Mucosa of descending colon (tissue), 3 donors: ENCODE data around the gene RBP7. TPM values are rescaled to one million over a fixed set of nuclear protein-coding genes. Genes with fewer than 3 reads are reported as not detected.
A peak's percentile ranks its signal among the peaks of the same experiment; 100 is the strongest.

Source experiments
- ATAC-seq: fragments of 200-7000 bp; cut with Tn5 transposase; one replicate; pipeline ENCODE4 v1.9.1; 2020; ENCODE audit warnings: mild to moderate bottlenecking, moderate library complexity
- DNase-seq, 3 donors: peaks; one replicate each; pipeline ENCODE4 v3.0.0-alpha.2; 2020
- H3K36me3 ChIP-seq: fragments of 200-600 bp; one replicate; pipeline ENCODE4 v1.8.0; 2021; ENCODE audit warnings: low read depth, mild to moderate bottlenecking
- H3K4me1 ChIP-seq: fragments of 200-600 bp; one replicate; pipeline ENCODE4 v1.8.0; 2021; ENCODE audit warnings: low read depth, mild to moderate bottlenecking
- H3K4me3 ChIP-seq: fragments of 200-600 bp; one replicate; pipeline ENCODE4 v1.8.0; 2021; ENCODE audit warnings: mild to moderate bottlenecking
- H3K9me3 ChIP-seq: fragments of 200-600 bp; one replicate; pipeline ENCODE4 v1.8.0; 2021; ENCODE audit warnings: mild to moderate bottlenecking
- intact Hi-C, 2 donors: fragments of 100-400 bp; cut with DNase I in 1 of 2; cut with micrococcal nuclease in 1 of 2; formaldehyde crosslinking; loops; one replicate each; pipeline versions ENCODE4 v1.11.0 to v1.11.1; 2022; cut with DNase I, micrococcal nuclease
- total RNA-seq, 3 donors: library from RNA; stranded (reverse); fragmentation: NEBNext Ultra II Directional in 2 of 3; extraction: Animal tissue kit (Norgen Biotek cat#: 25700) in 2 of 3; gene quantifications; one replicate each; pipeline versions ENCODE4 v1.2.1 to v1.2.4, GENCODE V29; 2021 to 2023
- TF ChIP-seq, protein P1 (sequence below): fragments of 200-600 bp; IDR thresholded peaks from one replicate; pipeline ENCODE4 v1.8.0; 2022; ENCODE audit warnings: antibody characterized with exemption, mild to moderate bottlenecking
- donor health status: DM: no; HTN: no; CAD: no; lungs with moderate emphysema.
- donor health status: DM: no; HTN: no; CAD: no.
- donor health status: DM: no; HTN: yes; CAD: no.

Gene RBP7
- total RNA-seq, 3 donors from 2014 or later: 0.69 to 4.1 (median 1.7) TPM

- TF ChIP-seq, protein P1, sequence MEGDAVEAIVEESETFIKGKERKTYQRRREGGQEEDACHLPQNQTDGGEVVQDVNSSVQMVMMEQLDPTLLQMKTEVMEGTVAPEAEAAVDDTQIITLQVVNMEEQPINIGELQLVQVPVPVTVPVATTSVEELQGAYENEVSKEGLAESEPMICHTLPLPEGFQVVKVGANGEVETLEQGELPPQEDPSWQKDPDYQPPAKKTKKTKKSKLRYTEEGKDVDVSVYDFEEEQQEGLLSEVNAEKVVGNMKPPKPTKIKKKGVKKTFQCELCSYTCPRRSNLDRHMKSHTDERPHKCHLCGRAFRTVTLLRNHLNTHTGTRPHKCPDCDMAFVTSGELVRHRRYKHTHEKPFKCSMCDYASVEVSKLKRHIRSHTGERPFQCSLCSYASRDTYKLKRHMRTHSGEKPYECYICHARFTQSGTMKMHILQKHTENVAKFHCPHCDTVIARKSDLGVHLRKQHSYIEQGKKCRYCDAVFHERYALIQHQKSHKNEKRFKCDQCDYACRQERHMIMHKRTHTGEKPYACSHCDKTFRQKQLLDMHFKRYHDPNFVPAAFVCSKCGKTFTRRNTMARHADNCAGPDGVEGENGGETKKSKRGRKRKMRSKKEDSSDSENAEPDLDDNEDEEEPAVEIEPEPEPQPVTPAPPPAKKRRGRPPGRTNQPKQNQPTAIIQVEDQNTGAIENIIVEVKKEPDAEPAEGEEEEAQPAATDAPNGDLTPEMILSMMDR: no peak
- H3K36me3 ChIP-seq: no peaks in the 10 kb centered on the region
- ATAC-seq: no peak
- no peak overlapping the region for H3K4me3 ChIP-seq
- intact Hi-C loops: no loop called here
- H3K9me3 ChIP-seq: no peaks in the 10 kb centered on the region
- peaks cover 5% of the 10 kb centered on the region for H3K4me1 ChIP-seq
- DNase-seq: no peak
These were observed 45.7 kb downstream of the RBP7 start for GRCh38 chr1:10042746-10043145.

GRCh38 chr1:10045480-10046355, 48.7 kb downstream of the RBP7 start:
- H3K4me1 ChIP-seq: peaks cover 5% of the 10 kb centered on the region
- H3K36me3 ChIP-seq: no peaks in the 10 kb centered on the region
- no peak for DNase-seq
- ATAC-seq: peak; percentile 22
- intact Hi-C loops: no loop called here
- TF ChIP-seq, protein P1: no peak
- H3K4me3 ChIP-seq: no peak overlapping the region
- no peaks in the 10 kb centered on the region for H3K9me3 ChIP-seq

GRCh38 chr1:10046356-10047085, 49.5 kb downstream of the RBP7 start:
- intact Hi-C loops: no loop called here
- Histone ChIP-seq H3K36me3 (no peaks in the 10 kb centered on the region), H3K4me1 (peaks cover 5% of the 10 kb centered on the region), H3K4me3 (no peak overlapping the region), H3K9me3 (no peaks in the 10 kb centered on the region)
- ATAC-seq (peak; percentile 31), DNase-seq (no peak)
- TF ChIP-seq, protein P1: no peak

- no peak for DNase-seq
- TF ChIP-seq, protein P1: no peak
- ATAC-seq: no peak
- Histone ChIP-seq H3K4me1 (peaks cover 5% of the 10 kb centered on the region), H3K4me3 (no peak overlapping the region), H3K36me3 (no peaks in the 10 kb centered on the region), H3K9me3 (no peaks in the 10 kb centered on the region)
- intact Hi-C loops: no loop called here
These were observed 51.6 kb downstream of the RBP7 start for GRCh38 chr1:10048601-10049000.

GRCh38 chr1:10050611-10051010, 53.6 kb downstream of the RBP7 start:
- ATAC-seq: no peak
- DNase-seq: no peak
- intact Hi-C loops: no loop called here

More at GRCh38 chr1:10050611-10051010, 53.6 kb downstream of the RBP7 start:
- TF ChIP-seq, protein P1: no peak
- Histone ChIP-seq H3K4me3 (no peak overlapping the region), H3K9me3 (no peaks in the 10 kb centered on the region), H3K36me3 (no peaks in the 10 kb centered on the region), H3K4me1 (peaks cover 2% of the 10 kb centered on the region)
